Globus pallidus (tissue), 1 donor: Measurements from ENCODE around the gene ADARB2.
A peak's percentile ranks its signal among the peaks of the same experiment; 100 is the strongest.

Source experiments
- DNase-seq: peaks from one replicate; pipeline ENCODE4 v3.0.0-alpha.2; 2015; ENCODE audit warnings: low spot score

Gene ADARB2

GRCh38 chr10:1204434-1205326, 532.6 kb downstream of the ADARB2 start:
- DNase-seq, result no peak

- no peak for DNase-seq
These were observed 533.6 kb downstream of the ADARB2 start for GRCh38 chr10:1203704-1204103.

DNA sequence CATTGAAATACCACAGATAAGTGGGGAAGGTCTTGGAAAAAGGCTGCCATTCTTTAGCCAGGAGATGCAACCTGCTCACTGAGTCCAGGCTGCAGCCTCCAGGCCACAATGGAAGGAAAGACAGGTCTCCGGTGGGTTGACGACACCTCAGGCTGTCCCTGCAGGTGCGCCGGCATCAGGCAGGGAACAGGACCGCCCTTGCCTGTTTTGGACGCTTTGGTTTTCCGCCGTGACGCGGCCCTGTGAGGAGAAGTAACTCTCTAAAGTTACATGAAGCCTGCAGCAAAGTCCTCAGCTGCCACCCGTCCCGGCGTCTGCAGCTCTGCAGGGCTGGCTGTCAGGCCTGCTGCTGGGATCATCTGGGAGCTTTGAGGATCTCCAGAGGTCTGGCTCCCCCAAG, 534.1 kb downstream of the ADARB2 start:
- DNase-seq, result no peak

DNA sequence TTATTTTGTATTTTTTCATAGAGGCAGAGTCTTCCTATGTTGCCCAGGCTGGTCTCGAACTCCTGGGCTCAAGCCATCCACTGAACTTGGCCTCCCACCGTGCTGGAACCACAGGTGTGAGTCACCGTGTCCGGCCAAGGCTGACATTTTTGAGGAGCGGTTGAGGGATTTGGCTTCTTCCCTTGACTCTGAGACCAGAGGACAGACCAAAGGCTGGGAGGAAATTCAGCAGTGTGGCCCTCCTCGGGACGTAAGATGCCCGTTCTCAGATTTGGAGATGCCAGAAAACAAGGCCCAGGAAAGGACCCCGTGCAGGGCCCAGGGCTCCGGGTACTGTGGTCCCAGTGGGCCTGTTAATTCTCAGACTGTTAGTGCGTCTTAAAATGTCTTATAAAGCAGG, 535.0 kb downstream of the ADARB2 start:
- DNase-seq, result no peak

GRCh38 chr10:1200866-1201807, 536.2 kb downstream of the ADARB2 start:
- no peak for DNase-seq

DNA sequence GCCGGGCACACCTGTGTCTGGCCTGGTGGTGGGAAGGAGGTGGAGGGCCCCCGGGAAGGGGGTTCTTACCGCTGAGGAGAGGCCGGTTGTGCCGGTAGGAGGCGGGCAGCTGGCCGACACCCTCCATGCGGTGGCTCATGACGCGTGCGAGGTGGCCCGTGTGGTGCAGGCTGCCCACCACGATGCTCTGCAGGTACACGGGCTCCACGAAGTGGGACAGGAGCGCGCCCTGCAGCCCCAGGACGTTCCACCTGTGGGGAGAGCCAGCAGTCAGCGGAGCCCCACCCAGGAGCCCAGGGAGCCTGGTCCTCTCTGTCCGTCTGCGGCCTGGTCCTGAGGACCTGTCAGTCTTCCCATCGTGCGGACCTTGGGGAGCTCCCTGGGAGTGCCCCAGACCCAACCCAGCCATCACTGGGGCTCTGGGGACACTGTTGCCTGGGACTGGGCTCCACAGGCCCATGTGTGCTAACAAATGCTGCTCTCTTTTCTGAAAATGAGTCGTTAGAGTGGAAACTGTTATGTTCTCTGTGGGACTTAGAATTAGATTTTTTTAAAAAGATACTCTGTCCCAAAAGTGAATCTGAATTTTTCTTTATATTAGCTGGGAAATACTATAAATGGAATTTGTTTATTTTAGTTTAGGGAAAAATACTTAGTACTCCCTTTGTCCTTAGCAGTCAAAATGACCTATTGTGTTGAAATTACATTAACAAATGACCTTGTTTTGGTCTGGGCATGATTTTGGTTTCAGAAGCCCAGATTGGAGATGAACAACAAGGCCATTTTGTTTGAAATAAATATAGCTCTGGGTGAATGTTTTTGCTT, 537.2 kb downstream of the ADARB2 start:
- peak; percentile 91 for DNase-seq

GRCh38 chr10:1199345-1199673, 538.0 kb downstream of the ADARB2 start:
- DNase-seq, result no peak

DNA sequence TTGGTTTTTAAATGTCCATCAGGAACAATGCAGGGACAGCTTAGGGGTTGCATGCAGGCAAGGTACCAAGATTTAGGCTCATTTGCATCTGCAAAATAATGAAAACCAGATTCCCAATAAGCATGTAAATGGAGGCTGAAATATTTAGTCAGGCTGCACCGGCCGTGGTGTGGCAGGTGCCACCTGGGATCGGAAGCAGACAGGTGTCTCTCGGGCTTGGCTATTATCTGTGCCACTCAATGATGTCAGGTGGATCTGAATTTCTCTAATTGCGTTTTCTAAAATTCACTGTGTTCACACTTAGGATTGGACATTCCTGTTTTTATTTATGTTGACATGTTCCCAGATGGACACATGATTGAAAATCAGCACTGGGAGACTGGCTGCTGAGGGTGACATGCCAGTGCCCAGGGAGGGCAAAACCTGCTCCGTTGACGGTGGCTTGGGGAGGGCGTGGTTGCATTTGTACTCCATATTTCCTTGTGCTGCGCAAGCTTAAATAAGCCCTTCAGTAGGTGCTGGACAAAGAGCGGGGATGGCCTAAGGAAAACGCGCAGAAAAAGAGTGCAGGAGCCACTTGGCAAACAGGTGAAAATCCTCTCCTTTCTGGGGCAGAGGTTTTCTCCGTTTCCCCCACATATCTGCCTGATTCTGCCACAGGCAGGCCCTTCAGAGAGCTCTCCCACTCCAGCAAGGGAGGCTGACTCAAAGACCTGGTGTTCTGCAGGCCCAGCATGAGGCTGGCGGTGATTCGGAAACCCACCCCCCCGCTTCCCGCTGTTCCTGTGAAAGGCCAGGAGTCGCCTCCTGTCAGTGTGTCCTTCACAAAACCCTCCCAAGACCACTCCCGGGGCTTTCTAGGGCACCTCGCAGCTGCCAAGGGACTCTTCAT, 538.6 kb downstream of the ADARB2 start:
- no peak for DNase-seq

GRCh38 chr10:1197384-1197783, 539.9 kb downstream of the ADARB2 start:
- DNase-seq, result no peak

DNA sequence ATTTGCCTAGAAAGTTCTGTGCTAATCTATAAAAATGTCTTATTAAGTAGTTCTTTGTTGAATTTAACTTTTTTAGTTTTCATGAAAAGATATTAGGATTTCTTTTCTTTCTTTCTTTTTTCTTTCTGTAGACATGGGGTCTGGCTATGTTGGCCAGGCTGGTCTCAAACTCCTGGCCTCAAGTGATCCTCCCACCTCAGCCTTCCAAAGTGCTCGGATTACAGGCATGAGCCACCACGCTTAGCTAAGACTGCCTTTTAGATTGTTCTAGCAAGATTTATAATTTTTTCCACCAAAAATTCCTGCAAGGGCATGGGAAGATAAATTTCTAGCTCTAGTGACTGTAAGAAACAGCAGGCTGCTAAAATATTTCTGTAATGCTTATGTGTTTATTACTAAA, 540.7 kb downstream of the ADARB2 start:
- no peak for DNase-seq

DNA sequence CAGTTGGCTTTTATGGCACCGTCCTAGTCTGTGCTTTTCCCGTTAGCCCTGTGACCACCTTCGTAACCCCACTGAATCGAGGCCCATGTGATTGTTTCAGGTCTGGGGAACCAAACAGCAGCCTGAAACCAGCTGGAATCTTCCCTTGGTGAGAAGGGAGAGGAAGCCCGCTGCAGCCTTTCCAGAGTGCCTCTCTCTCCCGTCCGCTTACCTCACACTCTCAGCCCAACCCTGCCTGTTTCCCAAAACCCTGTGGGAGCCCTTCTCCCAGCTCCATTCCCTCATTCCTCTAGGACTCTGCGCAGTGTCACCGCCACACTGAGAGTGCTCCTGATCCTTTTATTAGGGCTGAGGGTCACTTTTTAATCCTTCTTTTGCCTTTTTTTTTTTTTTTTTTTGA, 541.5 kb downstream of the ADARB2 start:
- DNase-seq, result no peak

- DNase-seq, result no peak
These were observed 543.2 kb downstream of the ADARB2 start for GRCh38 chr10:1194161-1194560.

DNA sequence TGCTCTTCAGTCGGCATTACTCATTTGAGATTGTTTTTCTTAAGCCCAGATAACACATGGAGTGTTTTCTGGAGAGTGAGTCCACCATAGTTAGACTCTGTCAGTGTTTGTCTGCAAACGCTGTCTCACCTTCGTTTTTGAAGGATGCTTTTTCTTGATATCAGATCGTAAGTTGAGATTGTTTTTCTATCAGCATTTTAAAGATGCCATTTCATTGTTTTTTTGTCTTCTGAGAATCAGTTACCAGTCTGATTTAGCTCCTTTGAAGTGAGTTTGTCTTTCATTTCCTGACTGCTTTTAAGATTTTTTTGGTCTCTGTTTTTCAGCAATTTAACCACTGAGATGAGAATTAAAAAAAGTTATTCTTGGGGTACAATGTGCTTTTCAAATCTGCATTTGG, 543.8 kb downstream of the ADARB2 start:
- no peak for DNase-seq

DNA sequence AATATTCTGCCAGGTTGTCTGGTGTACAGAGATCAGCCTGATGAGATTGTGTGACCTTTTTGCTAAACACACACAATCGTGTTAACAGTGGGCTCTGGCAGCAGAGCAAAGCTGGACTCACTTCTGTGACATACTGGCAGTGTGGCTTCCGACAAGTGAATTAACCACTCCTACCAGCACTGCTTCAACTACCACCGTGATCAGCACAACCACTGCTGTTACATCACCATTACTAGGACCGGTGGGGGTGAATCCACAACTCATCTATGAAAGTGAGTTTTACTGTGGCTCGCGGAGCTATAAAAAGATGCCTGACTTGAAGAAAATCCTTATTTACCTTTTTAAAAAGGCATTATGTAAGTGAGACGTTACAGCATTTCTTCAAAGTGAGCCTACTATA, 545.6 kb downstream of the ADARB2 start:
- no peak for DNase-seq

DNA sequence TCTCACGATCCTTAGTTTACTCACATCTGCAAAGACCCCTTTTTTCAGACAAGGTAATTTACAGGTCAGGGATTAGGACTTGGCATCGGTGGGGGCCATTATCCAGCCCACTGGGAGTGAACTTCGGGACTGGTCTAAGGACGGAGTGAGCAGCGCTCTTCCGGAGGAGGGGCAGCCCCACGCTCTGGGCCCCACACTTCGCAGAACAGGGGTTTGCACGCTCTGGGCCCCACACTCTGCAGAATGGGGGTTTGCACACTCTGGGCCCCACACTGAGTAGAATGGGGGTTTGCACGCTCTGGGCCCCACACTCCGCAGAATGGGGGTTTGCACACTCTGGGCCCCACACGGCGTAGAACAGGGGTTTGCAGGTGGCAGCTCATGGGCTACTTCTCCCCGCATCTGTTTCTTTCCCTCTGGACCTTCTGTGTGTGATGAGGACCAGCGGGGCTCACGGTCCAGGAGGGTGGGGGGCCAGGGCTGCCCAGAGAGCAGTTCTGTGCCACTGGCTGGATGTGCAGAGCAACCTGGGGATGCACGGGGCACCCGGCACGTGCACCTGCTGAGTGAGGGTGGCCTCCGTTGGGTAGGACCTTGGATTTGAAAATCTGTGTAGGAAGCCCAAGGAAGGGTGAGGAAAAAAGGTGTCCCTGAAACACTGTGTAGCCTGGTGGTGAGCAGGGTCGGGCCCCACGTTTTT, 546.4 kb downstream of the ADARB2 start:
- no peak for DNase-seq

GRCh38 chr10:1190052-1190395, 547.3 kb downstream of the ADARB2 start:
- no peak for DNase-seq

- no peak for DNase-seq
These were observed 547.9 kb downstream of the ADARB2 start for GRCh38 chr10:1189166-1190051.

- peak; percentile 52 for DNase-seq
These were observed 548.7 kb downstream of the ADARB2 start for GRCh38 chr10:1188558-1189135.

DNA sequence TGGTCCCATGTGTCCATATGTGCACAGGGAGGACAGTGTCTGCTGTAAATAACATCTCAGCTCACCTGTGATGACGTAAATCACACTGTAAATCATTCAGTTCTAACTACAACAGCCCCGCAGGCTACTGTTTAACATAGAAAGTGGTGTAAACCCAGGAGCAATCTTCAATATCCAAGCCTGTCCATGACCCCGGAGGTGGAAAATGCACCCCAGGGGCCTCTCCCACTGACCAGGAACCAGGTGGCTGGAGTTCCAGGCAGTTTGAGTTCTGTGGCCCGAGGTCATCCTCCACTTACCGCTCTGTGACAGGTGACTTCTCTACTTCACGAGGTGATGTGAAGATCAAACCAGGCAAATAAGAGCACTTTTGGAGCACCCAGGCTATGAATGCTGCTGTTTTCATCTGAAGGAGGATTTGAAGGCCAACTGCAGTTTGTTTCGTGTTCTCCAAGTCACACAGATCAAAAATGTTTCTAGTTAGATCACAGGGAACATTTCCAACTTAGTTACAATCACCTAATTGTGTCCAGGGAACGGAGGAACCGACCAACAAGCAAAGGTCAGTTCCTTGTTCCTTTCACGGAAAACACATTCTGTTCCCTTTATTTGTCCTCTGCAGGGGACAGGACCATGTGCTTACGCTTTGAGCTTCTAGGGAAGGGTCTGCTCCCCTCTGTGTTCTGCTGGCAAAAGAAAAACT, 549.3 kb downstream of the ADARB2 start:
- peak; percentile 87 for DNase-seq
